AG04449 (cell line): Measurements from ENCODE around the gene LRRC37B.
"Not testable (repeated sequence)": the region's sequence is repeated elsewhere in the genome, so short reads cannot be mapped to it uniquely, and the experiment has no call there.

Experiments
- CTCF ChIA-PET: fragments of 350-600 bp; formaldehyde crosslinking; extraction: SDS; loops from one replicate; lab custom pipeline; 2021; ENCODE audit warnings: antibody characterized with exemption; lab: Yijun Ruan, JAX
- POLR2A ChIA-PET: fragments of 400-600, 350-600 bp; formaldehyde crosslinking; extraction: SDS; loops from one replicate; lab custom pipeline; 2020; ENCODE audit warnings: antibody characterized with exemption, inconsistent platforms; lab: Yijun Ruan, JAX
- DNase-seq: peaks from one replicate; pipeline ENCODE4 v3.0.0-alpha.2; 2010; ENCODE audit warnings: low read depth, low spot score
- H3K4me3 ChIP-seq: 2 replicates; pipeline ENCODE4 v1.5.1; 2011; ENCODE audit warnings: low read depth, mild to moderate bottlenecking, control low read depth, low read length
- TF ChIP-seq, protein P1 (sequence below): IDR thresholded peaks from one replicate; pipeline ENCODE4 v1.5.1; 2011; ENCODE audit warnings: mild to moderate bottlenecking, moderate library complexity, low read length, control low read depth, inconsistent platforms; ENCODE audit not compliant: insufficient read depth; ENCODE audit errors: missing control alignments

The LRRC37B gene

DNA sequence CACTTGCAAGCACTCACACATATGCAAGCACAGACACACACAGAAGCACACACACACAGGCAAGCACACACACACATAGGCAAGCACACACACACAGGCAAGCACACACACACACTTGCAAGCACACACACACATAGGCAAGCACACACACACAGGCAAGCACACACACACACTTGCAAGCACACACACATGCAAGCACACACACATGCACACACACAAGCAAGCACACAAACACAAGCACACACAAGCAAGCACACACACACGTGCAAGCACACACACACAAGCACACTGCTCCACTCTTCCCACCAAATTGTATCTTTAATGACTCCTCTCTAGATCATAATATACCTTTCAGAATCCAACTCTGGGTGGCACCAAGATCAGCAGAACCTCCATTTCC is 84.9 kb downstream of the LRRC37B start:
- DNase-seq, CTCF ChIA-PET, H3K4me3 ChIP-seq, POLR2A ChIA-PET: not testable (repeated sequence)

DNA sequence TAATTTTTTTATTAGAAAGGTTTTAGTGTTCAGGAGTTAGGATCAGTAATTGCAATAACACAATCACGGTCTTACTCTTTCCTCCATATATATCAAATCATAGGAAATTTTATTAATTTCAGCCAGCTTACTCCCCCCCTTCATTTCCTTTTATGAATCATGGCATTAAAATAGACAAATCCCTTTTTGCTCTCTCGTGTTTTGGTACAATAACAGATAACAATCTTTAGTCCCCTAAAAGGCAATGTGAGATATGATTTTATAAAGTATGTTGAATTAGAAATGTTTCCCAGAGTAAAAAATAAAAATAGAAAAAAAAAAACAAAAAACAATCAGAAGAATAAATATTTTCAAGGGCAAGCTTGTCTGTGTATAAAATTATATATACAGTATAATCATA is 92.5 kb downstream of the LRRC37B start:
- TF ChIP-seq, protein P1, sequence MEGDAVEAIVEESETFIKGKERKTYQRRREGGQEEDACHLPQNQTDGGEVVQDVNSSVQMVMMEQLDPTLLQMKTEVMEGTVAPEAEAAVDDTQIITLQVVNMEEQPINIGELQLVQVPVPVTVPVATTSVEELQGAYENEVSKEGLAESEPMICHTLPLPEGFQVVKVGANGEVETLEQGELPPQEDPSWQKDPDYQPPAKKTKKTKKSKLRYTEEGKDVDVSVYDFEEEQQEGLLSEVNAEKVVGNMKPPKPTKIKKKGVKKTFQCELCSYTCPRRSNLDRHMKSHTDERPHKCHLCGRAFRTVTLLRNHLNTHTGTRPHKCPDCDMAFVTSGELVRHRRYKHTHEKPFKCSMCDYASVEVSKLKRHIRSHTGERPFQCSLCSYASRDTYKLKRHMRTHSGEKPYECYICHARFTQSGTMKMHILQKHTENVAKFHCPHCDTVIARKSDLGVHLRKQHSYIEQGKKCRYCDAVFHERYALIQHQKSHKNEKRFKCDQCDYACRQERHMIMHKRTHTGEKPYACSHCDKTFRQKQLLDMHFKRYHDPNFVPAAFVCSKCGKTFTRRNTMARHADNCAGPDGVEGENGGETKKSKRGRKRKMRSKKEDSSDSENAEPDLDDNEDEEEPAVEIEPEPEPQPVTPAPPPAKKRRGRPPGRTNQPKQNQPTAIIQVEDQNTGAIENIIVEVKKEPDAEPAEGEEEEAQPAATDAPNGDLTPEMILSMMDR, result no peak
- ChIA-PET CTCF (interaction anchor here (0.9 to 1.2 kb wide), 3 partner anchors 23 to 92 kb away, joined by 3 to 4 read pairs (median 3); partner anchors contain the start of gene RHOT1), POLR2A (no interaction called here)
- DNase-seq, result no peak
- no peak overlapping the region for H3K4me3 ChIP-seq

DNA sequence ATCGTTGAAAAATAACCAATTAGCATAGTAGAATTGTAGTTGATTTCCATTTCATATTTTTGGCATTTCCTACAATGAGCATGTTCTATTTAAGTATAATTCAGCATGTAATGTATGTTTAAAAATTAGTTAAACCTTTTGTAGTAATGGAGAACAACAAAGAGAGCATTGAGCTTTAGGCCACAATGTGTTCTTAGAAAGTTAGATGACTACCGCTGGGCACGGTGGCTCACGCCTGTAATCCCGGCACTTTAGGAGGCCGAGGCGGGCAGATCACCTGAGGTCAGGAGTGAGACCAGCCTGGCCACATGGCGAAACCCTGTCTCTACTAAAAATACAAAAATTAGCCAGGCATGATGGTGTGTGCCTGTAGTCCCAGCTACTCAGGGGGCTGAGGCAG is 93.1 kb downstream of the LRRC37B start:
- CTCF ChIA-PET, result interaction anchor here (1.0 to 1.2 kb wide), 3 partner anchors 11 to 42 kb away, joined by 3 to 4 read pairs (median 3); partner anchors contain the start of gene RHOT1
- POLR2A ChIA-PET, DNase-seq, H3K4me3 ChIP-seq: not testable (repeated sequence)

DNA sequence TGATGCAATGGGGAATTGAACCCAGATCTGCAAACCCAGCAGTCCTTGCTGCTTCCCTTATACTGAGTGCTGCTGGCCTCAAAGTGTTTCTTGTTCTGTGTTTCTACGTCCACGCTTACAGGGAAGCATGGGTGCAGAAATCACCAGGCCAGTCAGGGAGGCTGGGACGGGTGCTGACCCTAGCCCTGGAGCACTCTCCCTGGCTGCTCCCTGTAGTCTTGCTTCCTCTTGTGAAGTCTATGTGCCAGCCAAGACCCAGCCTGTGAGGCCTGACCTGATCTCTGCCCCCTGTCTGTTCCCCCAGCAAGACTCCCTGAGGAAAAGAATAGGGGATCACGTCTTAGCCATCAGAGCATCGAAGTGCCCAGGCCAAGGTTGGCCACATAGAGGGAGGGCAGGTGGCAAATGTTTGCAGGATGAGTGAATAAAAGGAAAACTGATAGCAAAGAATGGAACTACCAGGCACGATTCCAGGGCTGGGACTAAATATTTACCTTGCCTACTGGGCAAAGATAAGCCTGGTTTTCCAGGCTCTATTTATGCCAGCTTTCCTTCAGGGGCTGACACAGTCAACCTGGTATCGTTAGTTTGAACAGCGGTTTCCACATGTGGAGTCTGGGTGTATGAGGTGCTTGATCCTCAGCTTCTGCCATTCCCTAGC is 93.9 kb downstream of the LRRC37B start:
- no peak overlapping the region for H3K4me3 ChIP-seq
- POLR2A ChIA-PET, result no interaction called here
- TF ChIP-seq, protein P1, result no peak
- no peak for DNase-seq
- CTCF ChIA-PET, result interaction anchor here (1.0 kb wide), 1 partner anchor 10 kb away, joined by 3 read pairs; no protein-coding TSS in a partner anchor

DNA sequence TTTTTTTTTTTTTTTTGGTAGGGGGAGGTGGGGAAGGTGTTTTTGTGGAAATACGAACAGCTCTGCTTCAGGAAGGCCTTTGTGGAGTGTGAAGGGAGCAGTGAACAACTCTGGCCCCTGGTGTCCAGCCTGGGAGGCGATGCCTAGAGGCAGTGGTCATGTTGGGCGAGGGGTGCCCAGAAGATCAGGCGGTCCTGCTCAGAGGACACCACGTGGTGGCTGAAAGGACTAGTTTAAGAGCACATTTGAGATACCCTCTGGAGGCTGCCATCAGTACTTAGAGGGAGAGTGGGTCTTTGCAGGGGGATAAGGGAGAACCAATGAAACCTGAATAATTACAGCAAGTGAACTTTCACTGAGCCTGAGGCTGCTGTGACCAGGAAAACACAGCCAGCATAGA is 95.0 kb downstream of the LRRC37B start:
- H3K4me3 ChIP-seq, result no peak overlapping the region
- DNase-seq, result no peak
- POLR2A ChIA-PET, result interaction anchor here (0.7 kb wide), 1 partner anchor 1575 kb away, joined by 3 read pairs; no protein-coding TSS in a partner anchor
- CTCF ChIA-PET, result no interaction called here
- TF ChIP-seq, protein P1, result no peak

DNA sequence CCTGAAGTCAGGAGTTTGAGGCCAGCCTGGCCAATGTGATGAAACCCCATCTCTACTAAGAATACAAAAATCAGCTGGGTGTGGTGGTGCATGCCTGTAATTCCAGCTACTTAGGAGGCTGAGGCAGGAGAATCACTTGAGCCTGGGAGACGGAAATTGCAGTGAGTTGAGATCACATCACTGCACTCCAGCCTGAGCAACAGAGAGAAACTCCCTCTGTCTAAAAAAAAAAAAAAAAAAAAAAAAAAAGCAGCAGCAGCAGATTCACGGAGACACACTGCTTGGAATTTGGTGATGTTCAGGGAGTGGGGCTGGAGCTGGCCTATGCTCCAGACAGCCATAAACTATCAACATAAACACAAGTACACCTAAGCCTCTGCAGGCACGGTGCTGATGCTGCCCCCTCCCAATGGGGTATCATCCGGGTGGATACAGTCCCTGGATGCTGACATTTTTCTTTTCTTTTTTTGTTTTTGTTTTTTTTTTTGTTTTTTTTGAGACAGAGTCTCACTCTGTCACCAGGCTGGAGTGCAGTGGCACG is 95.5 kb downstream of the LRRC37B start:
- H3K4me3 ChIP-seq, result no peak overlapping the region
- no peak for DNase-seq
- POLR2A ChIA-PET, result interaction anchor here (0.7 kb wide), 1 partner anchor 1576 kb away, joined by 3 read pairs; no protein-coding TSS in a partner anchor
- TF ChIP-seq, protein P1, result no peak
- CTCF ChIA-PET, result no interaction called here
